ENCODE results near the gene ASXL1.
"Not testable (repeated sequence)": the region's sequence is repeated elsewhere in the genome, so short reads cannot be mapped to it uniquely, and the experiment has no call there.

ASXL1 gene

DNA sequence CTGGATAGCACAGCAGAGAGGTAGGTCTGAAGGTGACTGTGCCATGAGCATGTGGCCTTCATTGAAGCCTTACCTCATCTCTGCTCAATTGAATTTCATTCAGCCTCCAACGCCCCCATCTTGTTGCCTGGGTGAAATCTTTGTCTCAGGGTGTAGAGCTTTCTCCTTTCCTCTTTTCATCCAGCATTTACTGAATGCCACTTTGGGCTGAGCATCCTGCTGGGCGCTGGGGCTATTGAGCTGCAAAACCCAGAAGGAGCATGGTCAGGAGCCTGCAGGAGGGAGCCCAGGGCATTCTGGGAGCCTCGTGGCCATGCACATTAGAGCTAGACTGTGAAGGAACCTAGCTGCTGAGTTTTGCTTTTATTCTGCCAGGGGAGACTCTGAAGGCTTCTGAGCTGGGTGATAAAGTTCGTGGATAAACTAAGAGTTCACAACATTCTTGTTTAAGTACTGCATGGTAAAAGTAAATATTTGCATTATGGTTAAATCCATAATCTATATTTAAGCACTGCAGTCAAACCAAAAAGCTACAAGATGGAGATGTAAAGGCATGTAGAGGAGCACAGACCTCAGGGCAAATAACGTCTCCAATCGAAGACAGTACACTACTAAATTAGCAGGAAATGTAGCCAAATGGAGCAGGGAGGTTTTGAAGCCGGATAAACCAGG is 13.2 kb upstream of the ASXL1 start:
- Histone ChIP-seq H3K27me3 (ENCODE audit: low read depth) (no peaks in the 10 kb centered on the region), H3K4me3 (no peak overlapping the region), H3K36me3 (replicated peaks) (no peaks in the 10 kb centered on the region), H3K9me3 (no peaks in the 10 kb centered on the region), H3K4me1 (no peaks in the 10 kb centered on the region)
- in situ Hi-C loops (cut with MboI; ENCODE audit: low sequenced_read_pairs): no loop called here
- peak in 1 of 2 experiments; percentile 15 for DNase-seq (ENCODE audit: low spot score in 2 of 2)

DNA sequence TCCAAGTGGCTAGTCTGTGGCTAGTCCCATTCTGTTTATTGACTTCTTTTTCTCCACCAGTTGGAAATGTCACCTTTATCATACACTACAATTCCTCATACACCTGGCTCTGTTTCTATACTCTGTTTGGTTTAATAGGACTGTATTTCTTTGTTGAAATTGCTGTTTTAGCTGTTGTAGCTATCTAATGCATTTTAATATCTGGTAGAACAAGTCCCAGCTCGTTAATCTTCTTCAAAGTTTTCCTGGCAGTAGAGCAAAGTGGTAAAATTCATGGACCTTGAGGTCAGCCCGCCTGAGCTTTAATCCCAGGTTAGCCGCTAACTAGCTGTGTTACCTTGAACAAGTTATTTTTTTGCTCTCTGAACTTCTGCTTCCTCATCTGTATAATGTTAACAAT is 9.9 kb upstream of the ASXL1 start:
- in situ Hi-C loops (cut with MboI; ENCODE audit: low sequenced_read_pairs): no loop called here
- Histone ChIP-seq H3K27me3 (ENCODE audit: low read depth) (no peaks in the 10 kb centered on the region), H3K4me1 (no peaks in the 10 kb centered on the region), H3K36me3 (replicated peaks) (no peaks in the 10 kb centered on the region), H3K4me3 (no peak overlapping the region), H3K9me3 (no peaks in the 10 kb centered on the region)
- DNase-seq (ENCODE audit: low spot score in 2 of 2): no peak

DNA sequence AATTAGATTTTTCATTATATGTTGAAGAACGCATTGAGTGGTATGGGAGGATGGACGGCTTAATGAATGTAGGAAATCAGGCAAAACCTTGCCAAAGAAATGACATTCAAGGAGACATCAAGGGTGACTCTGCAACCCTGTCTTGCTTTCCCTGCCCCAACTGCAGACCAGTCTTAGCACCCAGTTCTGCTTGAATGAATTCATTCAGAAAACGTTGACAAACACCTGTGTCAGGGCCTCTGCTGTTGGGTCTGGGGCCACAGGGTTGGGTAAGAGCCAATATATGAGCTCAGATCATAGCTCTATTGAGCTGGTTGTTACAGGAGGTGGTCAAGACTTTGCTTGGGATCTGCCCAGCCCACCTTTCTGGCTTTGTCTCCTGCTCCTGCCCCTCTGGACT is 7.7 kb upstream of the ASXL1 start:
- Histone ChIP-seq H3K4me3 (no peak overlapping the region), H3K36me3 (replicated peaks) (no peaks in the 10 kb centered on the region), H3K9me3 (no peaks in the 10 kb centered on the region), H3K4me1 (no peaks in the 10 kb centered on the region; the same call in 1 of the 2 replicates), H3K27me3 (ENCODE audit: low read depth) (no peaks in the 10 kb centered on the region)
- in situ Hi-C loops (cut with MboI; ENCODE audit: low sequenced_read_pairs): no loop called here
- DNase-seq (ENCODE audit: low spot score in 2 of 2): no peak

DNA sequence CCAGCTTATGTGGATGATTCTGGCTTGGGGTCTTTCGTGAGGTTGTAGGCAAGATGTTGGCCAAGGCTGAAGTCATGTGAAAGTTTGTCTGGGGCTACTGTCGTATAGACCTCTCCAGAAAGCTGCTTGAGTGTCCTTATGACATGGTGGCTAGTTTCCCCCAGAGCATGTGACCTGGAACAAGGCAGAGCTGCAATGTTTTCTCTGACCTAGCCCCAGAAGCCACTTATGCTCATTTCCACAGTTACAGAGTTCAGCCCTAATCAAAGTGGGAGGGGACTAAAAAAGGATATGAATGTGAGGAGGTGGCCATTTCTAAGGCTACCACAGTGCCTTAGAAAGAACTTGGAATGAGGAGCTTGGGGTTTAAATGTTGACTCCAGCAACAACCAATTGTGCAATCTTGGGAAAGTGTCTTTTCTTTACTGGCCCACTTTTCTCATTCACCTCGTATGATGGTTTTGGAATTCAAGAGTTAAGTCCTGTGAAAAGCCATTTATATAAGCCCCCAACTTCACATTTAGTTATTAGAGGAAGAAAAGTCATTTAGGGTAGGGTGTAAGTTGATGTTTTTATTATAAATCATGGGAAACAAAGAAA is 5.9 kb upstream of the ASXL1 start:
- no peak overlapping the region for H3K4me3 ChIP-seq
- in situ Hi-C loops (cut with MboI; ENCODE audit: low sequenced_read_pairs): no loop called here
- H3K36me3 ChIP-seq (replicated peaks): no peaks in the 10 kb centered on the region
- DNase-seq (ENCODE audit: low spot score in 2 of 2): no peak
- H3K4me1 ChIP-seq: peaks cover 8% of the 10 kb centered on the region
- H3K9me3 ChIP-seq: no peaks in the 10 kb centered on the region
- no peaks in the 10 kb centered on the region for H3K27me3 ChIP-seq (ENCODE audit: low read depth)

GRCh38 chr20:32353848-32354496 is 4.2 kb upstream of the ASXL1 start:
- no peaks in the 10 kb centered on the region for H3K9me3 ChIP-seq
- H3K27me3 ChIP-seq (ENCODE audit: low read depth): no peaks in the 10 kb centered on the region
- DNase-seq (ENCODE audit: low spot score in 2 of 2): no peak
- in situ Hi-C loops (cut with MboI; ENCODE audit: low sequenced_read_pairs): no loop called here
- H3K4me1 ChIP-seq: peaks cover 10% of the 10 kb centered on the region
- no peak overlapping the region for H3K4me3 ChIP-seq
- no peaks in the 10 kb centered on the region for H3K36me3 ChIP-seq (replicated peaks)

DNA sequence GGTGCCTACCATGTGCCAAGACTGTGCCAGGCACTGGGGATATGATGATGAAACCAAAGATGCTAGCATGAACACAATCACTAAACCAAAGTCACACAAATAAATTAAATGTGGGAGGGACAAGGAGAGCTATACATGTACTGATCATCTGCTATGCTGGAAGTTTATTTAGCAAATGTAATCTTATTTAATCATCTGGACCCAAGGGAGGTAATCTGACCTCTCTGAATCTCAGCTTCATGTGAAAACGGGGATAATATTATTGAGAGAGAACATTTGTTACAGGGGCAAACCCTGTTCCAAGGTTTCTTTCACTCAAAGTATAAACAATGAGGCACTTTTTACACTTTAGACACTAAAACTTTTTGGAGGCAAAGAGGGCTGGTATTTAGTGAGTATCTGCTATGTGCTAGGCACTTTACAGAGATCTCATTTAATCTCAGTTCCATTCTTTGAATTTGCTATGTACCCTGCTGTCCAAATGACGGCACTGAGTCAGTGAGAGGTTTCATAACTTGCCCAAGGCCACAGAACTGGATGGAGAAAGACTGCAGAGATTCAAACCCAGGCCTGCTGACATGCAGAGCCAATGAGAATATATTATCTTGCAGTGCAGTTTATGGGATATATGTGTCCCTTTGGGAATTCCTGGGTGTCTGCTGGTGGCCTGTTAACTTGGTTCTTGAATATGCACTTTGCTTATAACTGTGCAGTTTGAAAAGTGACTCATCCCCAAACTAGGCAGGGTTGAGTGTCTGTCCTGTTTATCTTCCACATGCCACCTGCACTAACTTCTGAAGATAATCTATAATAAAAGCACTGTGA is 3.3 kb upstream of the ASXL1 start:
- Histone ChIP-seq H3K27me3 (ENCODE audit: low read depth) (no peaks in the 10 kb centered on the region), H3K9me3 (no peaks in the 10 kb centered on the region), H3K4me3 (no peak overlapping the region), H3K4me1 (peaks cover 10% of the 10 kb centered on the region), H3K36me3 (replicated peaks) (no peaks in the 10 kb centered on the region)
- in situ Hi-C loops (cut with MboI; ENCODE audit: low sequenced_read_pairs): no loop called here
- DNase-seq (ENCODE audit: low spot score in 2 of 2): no peak

DNA sequence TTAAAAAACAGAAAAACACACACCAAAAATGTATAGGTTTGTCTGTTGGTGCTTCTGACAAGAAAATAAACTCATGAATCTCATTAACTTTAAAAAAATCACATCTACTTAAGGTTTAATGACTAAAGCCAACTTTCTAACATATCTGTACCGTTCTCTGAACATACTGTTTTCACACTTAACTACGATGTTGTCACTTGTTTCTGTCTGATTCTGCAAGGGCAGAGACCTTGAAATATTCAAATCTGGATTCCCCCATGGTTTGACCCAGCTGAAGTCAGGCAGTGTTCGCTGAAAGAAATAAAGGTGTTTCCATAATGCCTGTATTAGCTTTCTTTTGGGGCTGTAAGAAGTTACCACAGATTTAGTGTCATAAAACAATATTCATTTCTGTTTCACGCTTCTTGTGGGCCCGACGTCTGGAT is 2.7 kb upstream of the ASXL1 start:
- no peak overlapping the region for H3K4me3 ChIP-seq
- H3K27me3 ChIP-seq (ENCODE audit: low read depth): no peaks in the 10 kb centered on the region
- H3K36me3 ChIP-seq (replicated peaks): no peaks in the 10 kb centered on the region
- in situ Hi-C loops (cut with MboI; ENCODE audit: low sequenced_read_pairs): no loop called here
- H3K9me3 ChIP-seq: no peaks in the 10 kb centered on the region
- H3K4me1 ChIP-seq: peaks cover 12% of the 10 kb centered on the region
- no peak for DNase-seq (ENCODE audit: low spot score in 2 of 2)

DNA sequence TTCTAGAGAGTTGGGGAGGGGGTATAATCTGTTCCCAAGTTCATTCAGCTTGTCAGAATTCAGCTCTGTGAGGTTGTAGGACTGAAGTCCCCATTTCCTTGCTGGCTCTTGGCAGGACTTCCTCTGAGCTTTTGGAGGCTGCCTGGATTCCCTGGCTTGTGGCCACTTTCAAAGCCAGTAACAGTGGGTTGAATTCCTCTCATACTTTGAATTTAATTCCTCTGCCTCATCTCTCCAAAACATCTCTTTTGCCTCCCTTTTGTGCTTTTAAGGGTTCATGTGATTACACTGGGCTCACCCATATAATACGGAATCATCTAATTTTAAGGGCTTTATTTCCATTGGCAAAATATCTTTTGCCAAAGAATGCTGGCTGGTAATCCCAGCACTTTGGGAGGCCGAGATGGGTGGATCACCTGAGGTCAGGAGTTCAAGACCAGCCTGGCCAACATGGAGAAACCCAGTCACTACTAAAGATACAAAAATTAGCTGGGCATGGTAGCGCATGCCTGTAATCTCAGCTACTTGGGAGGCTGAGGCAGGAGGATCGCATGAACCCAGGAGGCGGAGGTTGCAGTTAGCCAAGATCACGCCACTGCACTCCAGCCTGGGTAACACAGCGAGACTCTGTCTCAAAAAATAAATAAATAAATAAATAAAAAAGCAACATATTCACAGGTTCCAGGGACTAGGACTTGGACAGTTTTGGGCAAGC is 2.1 kb upstream of the ASXL1 start:
- DNase-seq (ENCODE audit: low spot score in 2 of 2); H3K9me3 ChIP-seq; H3K4me3 ChIP-seq; H3K36me3 ChIP-seq (replicated peaks); H3K27me3 ChIP-seq (ENCODE audit: low read depth); in situ Hi-C loops (cut with MboI; ENCODE audit: low sequenced_read_pairs): not testable (repeated sequence)
- peaks cover 14% of the 10 kb centered on the region for H3K4me1 ChIP-seq

DNA sequence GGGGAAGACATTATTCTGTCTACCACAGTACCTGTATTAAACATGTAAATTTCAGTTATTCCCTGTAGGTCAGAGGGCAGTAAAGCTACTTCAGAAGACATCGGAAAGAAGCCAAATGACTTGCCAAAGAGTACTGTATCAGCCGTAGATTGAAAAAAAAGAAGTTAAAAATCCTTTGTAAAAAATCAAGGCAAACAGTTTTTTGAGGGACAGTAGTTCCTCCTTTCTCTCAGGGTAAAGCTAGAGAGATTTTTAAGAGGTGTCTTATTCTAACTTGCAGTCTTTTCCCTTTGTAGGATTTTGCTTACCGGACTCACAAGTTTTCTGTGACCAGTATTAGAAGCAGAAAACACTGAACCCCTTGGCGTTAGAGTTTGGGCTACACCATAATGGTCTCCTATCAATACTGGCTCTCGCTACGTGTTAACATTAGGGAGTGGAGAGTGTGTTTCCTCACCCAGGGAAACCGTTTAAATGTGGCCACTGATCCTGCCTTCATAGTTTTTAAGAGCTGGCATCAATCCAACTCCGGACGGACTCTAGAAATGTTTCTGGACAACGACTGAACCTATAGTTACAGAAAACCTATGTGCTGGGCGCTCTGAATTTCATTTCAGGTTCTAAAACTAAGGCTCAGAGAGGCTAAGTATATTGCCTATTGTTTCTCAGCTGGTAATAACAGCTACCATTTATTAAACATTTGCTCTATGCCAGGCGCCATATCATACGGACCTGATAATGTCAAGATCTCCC is 1.3 kb upstream of the ASXL1 start:
- Histone ChIP-seq H3K4me3 (peak overlapping the region; percentile 85), H3K36me3 (replicated peaks) (peaks cover under 1% of the 10 kb centered on the region; the same call in 1 of the 2 replicates), H3K9me3 (no peaks in the 10 kb centered on the region), H3K27me3 (ENCODE audit: low read depth) (no peaks in the 10 kb centered on the region), H3K4me1 (peaks cover 14% of the 10 kb centered on the region)
- in situ Hi-C loops (cut with MboI; ENCODE audit: low sequenced_read_pairs): no loop called here
- DNase-seq (ENCODE audit: low spot score in 2 of 2): no peak

GRCh38 chr20:32357375-32357868 is 709 bp upstream of the ASXL1 start:
- peak in 1 of 2 experiments; percentile 24 for DNase-seq (ENCODE audit: low spot score in 2 of 2)
- no peaks in the 10 kb centered on the region for H3K9me3 ChIP-seq
- no peaks in the 10 kb centered on the region for H3K27me3 ChIP-seq (ENCODE audit: low read depth)
- in situ Hi-C loops (cut with MboI; ENCODE audit: low sequenced_read_pairs): no loop called here
- H3K36me3 ChIP-seq (replicated peaks): peaks cover 2% of the 10 kb centered on the region; the same call in 1 of the 2 replicates
- peaks cover 14% of the 10 kb centered on the region for H3K4me1 ChIP-seq
- peak overlapping the region; percentile 85 for H3K4me3 ChIP-seq

DNA sequence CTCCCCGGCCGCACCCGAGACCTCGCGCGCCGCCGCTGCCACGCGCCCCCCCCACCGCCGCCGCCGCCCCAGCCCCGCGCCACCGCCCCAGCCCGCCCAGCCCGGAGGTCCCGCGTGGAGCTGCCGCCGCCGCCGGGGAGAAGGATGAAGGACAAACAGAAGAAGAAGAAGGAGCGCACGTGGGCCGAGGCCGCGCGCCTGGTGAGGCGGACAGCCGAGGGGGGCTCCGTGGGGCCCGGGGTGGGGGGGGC is 426 bp downstream of the ASXL1 start:
- no peaks in the 10 kb centered on the region for H3K9me3 ChIP-seq
- H3K4me1 ChIP-seq: peaks cover 18% of the 10 kb centered on the region
- peak overlapping the region; percentile 85 for H3K4me3 ChIP-seq
- H3K36me3 ChIP-seq (replicated peaks): peaks cover 2% of the 10 kb centered on the region; the same call in 1 of the 2 replicates
- in situ Hi-C loops (cut with MboI; ENCODE audit: low sequenced_read_pairs): no loop called here
- no peaks in the 10 kb centered on the region for H3K27me3 ChIP-seq (ENCODE audit: low read depth)
- no peak for DNase-seq (ENCODE audit: low spot score in 2 of 2)

DNA sequence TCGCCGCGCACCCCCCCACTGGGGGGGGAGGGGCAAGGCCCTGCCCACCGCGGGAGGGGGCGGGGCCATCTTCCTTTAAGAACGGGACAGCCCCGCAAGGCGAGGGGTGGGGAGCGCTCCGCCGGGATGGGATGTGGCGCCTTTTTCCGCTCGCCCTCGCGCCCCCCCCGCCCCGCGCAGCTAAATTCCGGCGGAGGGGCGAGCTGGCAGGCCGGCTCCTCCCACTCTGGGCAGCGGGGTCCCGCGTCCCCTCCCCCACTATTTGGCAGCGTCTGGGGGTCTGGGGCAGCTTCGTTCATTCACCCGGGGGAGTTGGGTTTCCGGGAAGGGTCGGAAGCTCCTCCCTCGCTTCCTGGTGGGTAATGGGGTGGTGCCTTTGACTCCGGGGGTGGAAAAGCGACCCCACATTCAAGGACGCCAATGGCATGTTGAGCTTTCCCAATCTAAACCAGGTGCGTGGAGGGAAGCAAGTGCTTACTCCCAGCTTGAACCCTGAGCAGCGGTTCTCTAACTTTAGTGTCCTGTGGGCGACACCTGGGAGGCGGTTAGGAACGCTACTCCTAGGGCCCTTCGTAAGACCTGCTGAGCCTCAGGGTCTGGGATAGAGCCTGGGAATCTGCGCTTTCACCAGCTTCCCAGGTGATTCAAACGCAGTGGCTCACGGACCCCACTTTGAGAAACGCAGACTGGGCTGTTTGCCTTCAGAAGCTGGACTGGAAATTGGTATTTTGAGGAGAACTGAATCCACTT is 927 bp downstream of the ASXL1 start:
- Histone ChIP-seq H3K9me3 (no peaks in the 10 kb centered on the region), H3K4me3 (peak overlapping the region; percentile 85), H3K27me3 (ENCODE audit: low read depth) (no peaks in the 10 kb centered on the region), H3K4me1 (peaks cover 18% of the 10 kb centered on the region), H3K36me3 (replicated peaks) (peaks cover 2% of the 10 kb centered on the region; the same call in 1 of the 2 replicates)
- peak; percentile 47 to 83 for DNase-seq (ENCODE audit: low spot score in 2 of 2)
- in situ Hi-C loops (cut with MboI; ENCODE audit: low sequenced_read_pairs): no loop called here
